GM18909 (cell line): ENCODE results near the gene HIKESHI.
"Not testable (repeated sequence)": the region's sequence is repeated elsewhere in the genome, so short reads cannot be mapped to it uniquely, and the experiment has no call there.

ENCODE experiments used
- ATAC-seq: cut with Tn5 transposase; IDR thresholded peaks from one replicate; pipeline ENCODE4 v1.9.1; 2021; ENCODE audit warnings: mild to moderate bottlenecking; ENCODE audit not compliant: unreplicated experiment, poor library complexity

HIKESHI gene, protein sequence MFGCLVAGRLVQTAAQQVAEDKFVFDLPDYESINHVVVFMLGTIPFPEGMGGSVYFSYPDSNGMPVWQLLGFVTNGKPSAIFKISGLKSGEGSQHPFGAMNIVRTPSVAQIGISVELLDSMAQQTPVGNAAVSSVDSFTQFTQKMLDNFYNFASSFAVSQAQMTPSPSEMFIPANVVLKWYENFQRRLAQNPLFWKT

DNA sequence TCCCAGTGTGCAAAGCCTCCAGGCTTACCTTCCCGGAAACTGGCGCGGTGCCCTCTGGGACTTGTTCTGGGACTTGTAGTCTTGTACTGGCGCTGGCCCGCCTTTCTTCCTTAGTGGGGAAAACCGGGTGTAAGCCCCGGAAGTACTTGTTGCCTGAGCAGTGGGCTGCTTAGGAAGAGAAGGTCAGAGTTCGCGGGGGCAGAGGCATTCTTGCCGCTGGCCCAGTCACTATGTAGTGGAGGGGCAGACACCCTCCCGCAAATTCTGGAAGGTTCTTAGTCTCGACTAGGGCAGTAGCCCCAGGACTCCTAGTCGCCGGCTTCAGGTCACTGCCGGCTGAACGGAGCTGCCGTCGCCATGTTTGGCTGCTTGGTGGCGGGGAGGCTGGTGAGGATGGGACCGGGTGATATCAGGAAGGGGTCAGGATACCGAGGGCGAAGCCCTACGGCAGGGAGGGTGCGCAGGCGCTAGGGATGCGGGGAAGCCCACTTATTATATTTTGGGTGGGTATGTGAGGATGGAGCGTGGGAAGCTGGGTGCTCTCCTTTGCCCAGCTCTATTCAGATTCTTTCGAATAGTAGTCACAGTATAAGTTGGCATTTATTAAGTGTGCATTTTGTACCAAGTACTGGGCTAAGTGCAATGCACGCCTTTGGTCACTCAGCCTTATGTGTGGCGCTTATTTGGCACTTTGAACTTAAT lies at the start of gene HIKESHI:
Gene HIKESHI, plus strand, starts transcription at position 149 of the 702 bp plus-strand sequence. Its CDS starts 209 bp downstream, at position 358.
- peak; percentile 98 for ATAC-seq

DNA sequence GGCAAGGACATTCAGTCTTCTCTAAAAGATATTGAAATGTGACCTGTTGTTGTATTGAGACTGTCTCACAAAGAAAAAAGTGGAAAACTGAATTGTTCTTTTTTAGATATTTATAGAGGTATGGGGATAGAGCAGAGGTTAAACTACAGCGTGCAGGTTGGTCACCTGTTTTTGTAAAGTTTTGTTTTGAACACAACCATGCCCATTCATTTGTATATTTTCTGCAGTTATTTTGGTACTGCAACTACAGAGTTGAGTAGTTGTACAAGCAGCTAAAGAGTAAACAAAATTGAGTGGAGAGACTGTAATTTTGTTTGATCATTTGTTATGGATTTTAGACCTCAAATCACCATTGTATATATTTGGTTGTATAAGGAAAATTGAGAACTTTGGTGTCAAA lies 46.1 kb upstream of the HIKESHI start:
- peak; percentile 85 for ATAC-seq

DNA sequence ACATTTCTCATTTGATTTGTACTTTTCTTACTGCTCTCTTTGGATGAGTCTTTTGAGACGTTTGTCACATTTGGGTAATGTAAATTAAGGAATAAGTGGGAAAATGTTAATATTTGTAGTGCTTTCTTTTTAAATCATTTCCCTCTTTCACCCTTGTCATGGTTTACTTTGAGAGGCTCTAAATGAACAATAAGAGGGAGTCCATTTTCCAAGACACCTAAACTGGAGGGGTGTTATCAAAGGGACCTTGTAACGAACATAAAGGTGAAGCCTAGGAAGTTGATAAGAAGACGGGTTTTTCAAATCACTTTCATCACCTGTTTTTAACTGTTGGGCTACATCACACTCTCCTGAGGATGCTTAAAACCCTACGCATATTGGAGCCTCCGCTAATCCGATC lies 45.4 kb upstream of the HIKESHI start:
- ATAC-seq: no peak

DNA sequence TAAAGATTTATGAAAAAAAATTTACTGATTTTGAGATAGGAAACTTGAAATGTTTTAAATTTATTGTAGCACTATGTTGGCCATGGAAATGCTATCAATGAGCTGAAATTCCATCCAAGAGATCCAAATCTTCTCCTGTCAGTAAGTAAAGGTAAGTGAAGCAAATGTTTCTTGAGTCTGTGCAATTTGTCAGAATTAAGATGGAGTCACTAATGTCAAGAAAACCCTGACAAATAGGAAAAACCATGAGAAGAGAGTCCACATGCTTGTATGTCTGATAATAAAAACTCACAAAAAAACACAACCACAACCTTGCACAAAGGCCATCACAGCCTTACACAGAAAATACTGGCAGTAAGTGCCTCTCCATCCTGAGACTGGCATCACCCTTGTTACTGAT lies 44.6 kb upstream of the HIKESHI start:
- ATAC-seq: no peak

DNA sequence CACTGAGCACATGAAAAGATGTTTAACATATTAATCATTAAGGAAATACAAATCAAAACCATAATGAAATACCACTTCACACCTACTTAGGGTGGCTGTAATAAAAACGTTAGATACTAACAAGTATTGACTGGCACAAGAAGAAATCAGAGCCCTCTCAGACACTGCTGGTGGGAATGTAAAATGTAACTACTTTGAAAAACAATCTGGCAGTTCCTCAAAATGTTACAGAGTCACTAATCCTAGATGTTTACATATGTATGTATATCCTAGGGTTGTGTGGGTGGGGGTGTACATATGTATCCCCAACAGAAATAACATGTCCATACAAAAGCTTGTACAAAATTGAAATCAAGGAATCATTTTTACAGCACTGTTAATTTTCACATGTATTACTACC lies 42.3 kb upstream of the HIKESHI start:
- no peak for ATAC-seq

DNA sequence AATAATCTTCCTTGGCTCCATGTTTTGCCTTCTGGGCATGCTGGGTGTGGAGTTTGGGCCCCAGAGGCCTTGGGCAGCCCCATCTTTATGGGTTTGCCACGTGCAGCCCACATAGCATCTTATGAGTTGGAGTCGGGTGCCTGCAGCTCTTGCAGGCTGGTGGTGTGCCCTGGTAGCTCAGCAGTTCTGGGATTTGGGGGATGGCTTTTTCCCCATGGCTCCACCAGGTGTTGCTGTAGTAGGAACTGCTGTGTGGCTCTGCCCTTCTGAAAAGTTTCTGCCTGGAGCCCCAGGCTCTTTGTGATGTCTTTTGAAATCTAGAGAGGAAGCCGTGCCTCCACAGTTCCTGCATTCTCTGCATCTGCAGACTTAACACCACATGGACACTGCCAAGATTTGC lies 40.7 kb upstream of the HIKESHI start:
- no peak for ATAC-seq

DNA sequence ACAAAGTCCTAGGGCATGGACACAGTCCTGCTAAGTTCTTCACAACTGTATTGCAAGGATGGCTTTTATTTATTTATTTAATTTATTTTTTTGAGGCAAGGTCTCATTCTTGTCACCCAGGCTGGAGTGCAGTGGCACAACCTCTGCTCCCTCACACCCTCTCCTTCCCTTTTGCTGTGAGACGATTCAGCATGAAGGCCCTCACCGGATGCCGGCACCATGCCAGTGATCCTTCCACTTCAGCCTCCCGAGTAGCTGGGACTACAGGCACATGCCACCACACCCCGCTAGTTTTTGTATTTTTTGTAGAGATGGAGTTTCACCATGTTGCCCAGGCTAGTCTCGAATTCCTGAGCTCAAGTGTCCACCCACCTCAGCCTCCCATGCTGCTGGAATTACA lies 39.7 kb upstream of the HIKESHI start:
- no peak for ATAC-seq

DNA sequence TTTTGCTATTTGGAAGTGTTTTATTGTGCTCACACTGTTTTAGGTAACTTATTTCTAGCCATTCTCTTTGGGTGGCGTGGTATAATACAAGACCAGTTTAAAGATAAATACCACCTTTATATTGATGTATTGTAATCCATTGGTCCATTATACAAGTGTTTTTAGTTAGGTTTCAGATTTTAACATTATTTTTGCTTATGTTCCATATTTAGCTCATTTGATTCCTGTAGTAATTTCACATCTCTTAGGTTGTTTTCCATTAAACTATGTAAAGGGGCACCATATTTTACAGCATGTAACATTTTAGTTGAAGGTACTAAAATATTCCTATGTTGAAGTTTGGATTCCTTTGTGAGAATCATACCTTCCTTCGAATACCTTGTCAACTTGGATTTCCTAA lies 37.4 kb upstream of the HIKESHI start:
- no peak for ATAC-seq

DNA sequence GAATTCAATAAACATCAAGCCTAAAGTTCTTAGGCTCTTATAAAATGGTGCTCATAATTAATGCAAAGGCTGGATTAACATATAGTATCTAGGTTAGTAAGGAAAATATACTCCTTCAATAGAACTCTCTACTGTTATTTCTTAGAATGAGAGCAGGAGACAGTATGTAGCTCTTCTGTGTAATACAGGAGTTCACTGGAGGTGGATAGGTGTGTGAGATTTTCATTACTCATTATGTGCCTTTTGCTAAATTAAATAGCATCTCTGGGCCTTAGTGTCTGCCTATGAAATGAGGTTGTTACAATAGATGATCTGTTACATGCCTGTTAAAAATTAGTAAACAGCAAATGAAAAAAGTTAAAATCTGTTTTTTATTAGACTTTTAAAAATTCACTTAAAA lies 36.8 kb upstream of the HIKESHI start:
- ATAC-seq: no peak

DNA sequence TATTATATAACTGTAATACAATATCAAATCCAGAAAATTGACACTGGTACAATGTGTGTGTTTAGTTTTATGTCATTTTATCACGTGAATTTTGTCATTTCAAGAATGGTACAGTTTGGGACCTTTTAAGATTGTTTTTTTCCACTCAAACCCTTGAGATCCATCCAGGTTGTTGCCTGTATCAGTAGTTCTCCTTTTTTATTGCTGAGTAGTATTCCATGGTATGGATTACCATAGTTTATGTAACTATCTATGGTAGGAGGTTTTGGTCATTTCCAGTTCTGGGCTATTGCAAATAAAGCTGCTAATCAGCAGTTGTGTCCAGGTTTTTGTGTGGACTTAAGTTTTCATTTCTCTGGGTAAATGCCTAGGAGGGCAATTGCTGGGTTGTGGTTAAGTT lies 32.4 kb upstream of the HIKESHI start:
- ATAC-seq: no peak

DNA sequence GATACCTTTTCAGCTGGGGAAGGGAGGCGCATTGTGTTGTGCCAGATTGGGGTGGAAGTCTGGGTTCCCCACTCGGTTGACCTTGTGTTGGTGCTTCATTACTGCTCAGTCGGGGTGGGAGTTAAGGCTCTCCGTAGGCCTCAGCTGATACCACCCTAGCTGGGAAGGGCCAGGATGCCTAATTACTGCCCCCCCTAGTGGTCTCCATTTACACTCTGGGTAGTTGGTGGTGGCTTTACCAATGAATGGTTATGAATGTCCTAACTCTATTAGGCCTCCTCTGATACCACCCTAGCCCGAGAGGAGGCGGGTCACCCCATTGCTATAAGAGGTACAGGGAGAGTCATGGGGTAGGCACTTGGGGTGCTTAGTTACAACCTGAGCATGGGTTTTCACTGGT lies 27.5 kb upstream of the HIKESHI start:
- ATAC-seq: no peak

DNA sequence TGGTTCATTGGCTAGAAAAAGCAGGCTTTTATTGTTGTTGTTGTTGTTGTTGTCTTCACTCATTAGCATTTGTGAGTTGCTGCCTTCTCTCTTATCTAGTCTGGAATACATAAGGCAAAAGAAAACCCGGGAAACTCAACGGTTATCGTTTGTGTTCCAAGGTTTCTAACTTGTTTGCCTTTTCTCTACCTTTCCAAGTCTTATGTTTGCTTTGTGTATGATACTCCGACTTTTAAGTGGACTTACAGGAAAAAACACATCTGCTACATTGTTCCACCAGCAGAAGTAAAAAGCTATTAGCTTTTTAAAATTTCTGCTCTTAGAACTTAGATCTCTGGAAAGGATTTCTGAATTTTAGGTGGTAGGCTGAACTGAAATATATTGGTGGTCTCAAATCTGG lies 27.0 kb upstream of the HIKESHI start:
- no peak for ATAC-seq

DNA sequence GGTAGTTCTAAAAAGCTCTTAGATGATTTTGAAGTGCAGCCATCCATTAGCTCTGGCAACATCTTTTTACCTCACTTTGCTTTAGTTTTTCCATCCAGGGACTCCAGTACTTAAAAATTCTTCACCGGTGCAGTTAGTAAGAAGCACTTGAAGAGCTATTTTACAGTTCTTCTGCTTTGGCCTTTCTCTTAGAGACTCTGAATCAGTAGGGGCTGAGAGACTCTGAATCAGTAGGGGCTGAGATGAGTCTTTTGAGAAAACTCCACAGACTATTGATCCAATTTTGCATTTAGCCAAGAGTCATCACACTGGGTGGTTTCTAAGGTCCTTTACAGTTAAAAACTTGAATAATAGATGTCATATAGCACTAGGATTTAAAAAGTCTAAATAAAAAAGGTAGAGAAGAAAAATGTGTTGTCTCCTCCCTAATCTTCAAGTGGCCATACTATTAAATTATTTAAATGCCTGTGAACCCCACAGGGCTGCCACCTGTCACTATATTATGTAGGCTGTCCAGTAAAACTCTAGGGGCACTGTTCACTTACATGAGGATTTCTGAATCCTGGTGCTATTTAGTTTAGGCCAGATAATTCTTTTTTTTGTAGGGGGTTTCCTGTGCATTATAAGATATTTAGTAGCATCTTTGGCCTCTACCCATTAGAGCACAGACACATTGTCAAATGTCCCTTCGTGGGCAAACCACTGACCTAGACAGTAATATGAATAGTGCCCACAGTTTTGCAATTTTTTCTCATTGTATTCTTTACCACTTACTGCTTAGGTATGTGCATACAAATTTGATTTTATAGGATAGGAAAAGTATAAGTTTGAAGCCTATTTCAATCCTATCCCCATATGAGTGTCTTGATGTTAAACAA lies 26.3 kb upstream of the HIKESHI start:
- ATAC-seq: no peak

DNA sequence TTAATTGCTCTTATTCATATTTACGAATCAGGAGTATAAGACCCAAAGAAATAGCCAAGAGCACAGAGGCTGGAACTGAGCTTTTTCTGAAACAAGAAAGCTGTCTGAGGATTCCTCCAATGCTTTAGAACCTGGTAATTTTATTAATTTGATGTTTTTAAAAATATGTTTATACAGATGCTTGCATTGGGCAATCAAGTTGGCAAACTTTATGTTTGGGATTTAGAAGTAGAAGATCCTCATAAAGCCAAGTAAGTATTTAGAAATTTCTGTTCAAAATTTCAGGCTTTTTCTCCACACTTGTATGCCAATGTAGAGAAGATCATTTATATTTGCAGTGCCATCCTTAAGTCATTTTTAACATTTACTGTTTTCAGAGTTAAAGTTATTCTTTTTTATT lies 24.3 kb upstream of the HIKESHI start:
- ATAC-seq: no peak

DNA sequence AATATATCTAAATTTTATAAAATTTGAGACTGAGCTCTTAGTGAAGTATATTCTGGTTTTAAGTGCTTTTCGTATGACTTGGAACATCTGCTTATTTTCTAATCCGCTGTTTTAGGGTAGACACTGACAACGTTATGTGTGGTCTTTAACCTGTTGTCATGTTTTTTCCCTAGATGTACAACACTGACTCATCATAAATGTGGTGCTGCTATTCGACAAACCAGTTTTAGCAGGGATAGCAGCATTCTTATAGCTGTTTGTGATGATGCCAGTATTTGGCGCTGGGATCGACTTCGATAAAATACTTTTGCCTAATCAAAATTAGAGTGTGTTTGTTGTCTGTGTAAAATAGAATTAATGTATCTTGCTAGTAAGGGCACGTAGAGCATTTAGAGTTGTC lies 23.8 kb upstream of the HIKESHI start:
- ATAC-seq: no peak

DNA sequence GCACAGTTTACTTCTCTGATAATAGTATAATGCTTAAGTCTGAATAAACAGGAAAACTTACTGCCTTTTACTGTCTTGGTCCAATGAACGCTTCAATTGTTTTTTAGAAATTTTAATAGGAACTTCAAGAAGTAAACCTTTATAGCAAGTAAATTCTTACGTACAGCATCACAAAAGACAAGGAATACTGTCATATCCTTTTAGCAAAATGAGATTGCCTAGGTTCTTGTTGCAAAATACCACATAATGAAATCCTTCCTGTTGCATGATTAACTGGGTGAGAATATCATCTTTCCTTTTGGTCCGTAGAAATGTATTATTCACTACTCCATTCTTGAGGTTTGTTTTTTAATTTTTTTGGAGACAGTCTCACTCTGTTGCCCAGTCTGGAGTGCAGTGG lies 22.3 kb upstream of the HIKESHI start:
- no peak for ATAC-seq

DNA sequence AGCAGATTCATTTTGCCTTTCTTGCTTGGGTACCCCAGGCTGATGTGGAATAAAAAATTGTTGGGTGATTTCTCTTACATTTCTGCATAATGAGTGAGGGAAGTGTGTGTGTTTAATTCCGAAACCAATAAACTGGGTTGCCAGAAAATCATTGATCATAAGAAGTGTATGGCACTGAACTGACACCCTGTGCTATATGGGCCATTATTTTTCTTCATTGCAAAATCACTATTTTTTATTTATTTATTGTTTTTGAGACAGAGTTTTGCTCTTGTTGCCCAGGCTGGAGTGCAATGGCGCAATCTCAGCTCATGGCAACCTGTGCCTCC lies 14.6 kb upstream of the HIKESHI start:
- ATAC-seq: no peak

DNA sequence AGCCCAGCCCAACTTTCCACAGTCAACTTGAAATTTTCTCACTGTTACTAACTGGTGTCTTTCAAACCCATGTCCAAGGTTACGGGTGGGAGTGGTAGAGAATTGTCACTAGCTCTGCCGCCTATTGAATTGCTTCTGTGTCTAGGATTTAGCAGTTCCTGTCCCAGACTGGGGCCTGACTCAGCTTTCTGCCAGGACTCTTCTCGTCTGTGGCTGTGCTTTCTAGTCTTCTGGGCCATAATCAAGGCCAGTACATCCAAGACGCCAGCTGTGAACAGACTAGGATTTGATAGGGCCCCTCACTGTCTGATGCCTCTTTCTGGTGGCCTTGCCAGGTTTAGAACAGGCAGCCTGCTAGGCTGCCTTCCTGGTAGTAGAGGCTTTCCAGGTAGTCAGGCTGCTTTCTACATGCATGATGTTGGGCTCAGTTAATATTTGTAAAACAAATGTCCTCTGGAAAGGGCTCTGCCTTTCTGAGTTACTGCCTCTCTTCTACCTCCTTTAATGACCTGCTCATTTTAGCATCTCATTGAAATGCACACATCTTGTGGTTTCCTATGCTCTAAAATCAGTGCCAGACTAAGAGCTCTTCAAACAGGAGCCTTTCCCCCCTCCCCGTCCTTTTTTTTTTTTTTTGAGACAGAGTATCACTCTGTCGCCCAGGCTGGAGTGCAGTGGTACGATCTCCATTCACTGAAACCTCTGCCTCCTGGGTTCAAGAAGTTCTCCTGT lies 13.1 kb upstream of the HIKESHI start:
- no peak for ATAC-seq

DNA sequence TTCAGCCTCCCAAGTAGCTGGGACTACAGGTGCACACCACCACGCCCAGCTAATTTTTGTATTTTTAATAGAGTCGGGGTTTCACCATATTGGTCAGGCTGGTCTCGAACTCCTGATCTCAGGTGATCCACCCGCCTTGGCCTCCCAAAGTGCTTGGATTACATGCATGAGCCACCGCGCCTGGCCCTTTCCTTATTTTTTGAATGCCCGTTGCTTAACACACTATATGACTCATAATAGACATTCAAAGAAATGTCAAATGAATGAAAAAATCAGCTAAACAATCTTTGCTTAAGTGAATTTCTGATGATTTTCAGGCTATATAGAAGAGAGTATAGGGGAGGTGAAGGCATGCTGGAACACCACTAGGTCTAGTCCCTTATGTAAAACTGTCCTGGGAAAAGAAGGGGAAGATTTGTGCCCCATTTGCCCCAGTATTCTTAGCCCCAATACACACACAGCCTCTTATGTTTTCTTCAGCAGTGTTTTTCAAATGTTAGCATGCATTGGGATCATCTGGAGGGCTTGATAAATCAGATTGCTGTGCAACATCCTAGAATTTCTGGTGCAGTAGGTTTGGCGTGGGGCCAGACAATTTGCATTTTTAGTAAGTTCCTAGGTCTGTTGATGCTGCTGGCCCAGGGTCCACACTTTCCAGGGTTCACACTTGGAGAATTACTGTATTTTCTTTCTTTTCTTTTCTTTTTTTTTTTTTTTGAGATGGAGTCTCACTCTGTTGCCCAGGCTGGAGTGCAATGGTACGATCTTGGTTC lies 12.3 kb upstream of the HIKESHI start:
- not testable (repeated sequence) for ATAC-seq
